Immature natural killer cell (primary cell): ENCODE data around the gene TWSG1. TPM values are rescaled to one million over a fixed set of nuclear protein-coding genes. Genes with fewer than 3 reads are reported as not detected.
"Not testable (repeated sequence)": the region's sequence is repeated elsewhere in the genome, so short reads cannot be mapped to it uniquely, and the experiment has no call there.

Experiments
- DNase-seq, 3 donors: peaks; one replicate each; pipeline ENCODE4 v3.0.0; 2022; ENCODE audit warnings: mixed read lengths in 1 of 3
- H3K27ac Mint-ChIP-seq, 6 donors: one replicate each; pipeline ENCODE4 v1.8.0; 2020; ENCODE audit warnings: mixed read lengths in 6 of 6, mild to moderate bottlenecking in 5 of 6, inconsistent platforms in 4 of 6, moderate library complexity in 3 of 6
- H3K27me3 Mint-ChIP-seq, 3 donors: one replicate each; pipeline ENCODE4 v1.8.0; 2020 to 2021; ENCODE audit warnings: low read depth in 3 of 3, mild to moderate bottlenecking in 3 of 3, mixed read lengths in 3 of 3, moderate library complexity in 3 of 3, inconsistent platforms in 1 of 3
- H3K36me3 Mint-ChIP-seq, 3 donors: one replicate each; pipeline ENCODE4 v1.8.0; 2020; ENCODE audit warnings: mixed read lengths in 3 of 3, inconsistent platforms in 2 of 3, mild to moderate bottlenecking in 2 of 3
- H3K4me1 Mint-ChIP-seq, 2 donors: one replicate each; pipeline ENCODE4 v1.8.0; 2020; ENCODE audit warnings: inconsistent platforms in 2 of 2, mild to moderate bottlenecking in 2 of 2, mixed read lengths in 2 of 2, moderate library complexity in 1 of 2
- H3K4me3 Mint-ChIP-seq, 5 donors: one replicate each; pipeline ENCODE4 v1.8.0; 2020; ENCODE audit warnings: mild to moderate bottlenecking in 5 of 5, mixed read lengths in 5 of 5, inconsistent platforms in 3 of 5, moderate library complexity in 3 of 5
- H3K9me3 Mint-ChIP-seq, 6 donors: one replicate each; pipeline ENCODE4 v1.8.0; 2020; ENCODE audit warnings: mild to moderate bottlenecking in 6 of 6, mixed read lengths in 6 of 6, inconsistent platforms in 4 of 6, moderate library complexity in 3 of 6
- polyA plus RNA-seq, 3 donors: library from polyadenylated mRNA; unstranded; fragments of 300-500 nt; fragmentation: Illumina TruSeq; gene quantifications; one replicate each; pipeline ENCODE4 v1.2.3, GENCODE V29; 2021

The TWSG1 gene
- polyA plus RNA-seq, 3 donors from 2014 or later = 5.1 to 5.3 (median 5.3) TPM

GRCh38 chr18:9447334-9447733 lies 112.8 kb downstream of the TWSG1 start:
- DNase-seq = no peak
- Mint-ChIP-seq H3K4me3 (no peak overlapping the region), H3K27ac (no peak overlapping the region), H3K27me3 (peaks cover 3 to 8% (median 4%) of the 10 kb centered on the region in 3 donors), H3K4me1 (no peaks in the 10 kb centered on the region), H3K36me3 (no peaks in the 10 kb centered on the region), H3K9me3 (peaks cover 0 to 5% (median 0%) of the 10 kb centered on the region in 6 donors)

DNA sequence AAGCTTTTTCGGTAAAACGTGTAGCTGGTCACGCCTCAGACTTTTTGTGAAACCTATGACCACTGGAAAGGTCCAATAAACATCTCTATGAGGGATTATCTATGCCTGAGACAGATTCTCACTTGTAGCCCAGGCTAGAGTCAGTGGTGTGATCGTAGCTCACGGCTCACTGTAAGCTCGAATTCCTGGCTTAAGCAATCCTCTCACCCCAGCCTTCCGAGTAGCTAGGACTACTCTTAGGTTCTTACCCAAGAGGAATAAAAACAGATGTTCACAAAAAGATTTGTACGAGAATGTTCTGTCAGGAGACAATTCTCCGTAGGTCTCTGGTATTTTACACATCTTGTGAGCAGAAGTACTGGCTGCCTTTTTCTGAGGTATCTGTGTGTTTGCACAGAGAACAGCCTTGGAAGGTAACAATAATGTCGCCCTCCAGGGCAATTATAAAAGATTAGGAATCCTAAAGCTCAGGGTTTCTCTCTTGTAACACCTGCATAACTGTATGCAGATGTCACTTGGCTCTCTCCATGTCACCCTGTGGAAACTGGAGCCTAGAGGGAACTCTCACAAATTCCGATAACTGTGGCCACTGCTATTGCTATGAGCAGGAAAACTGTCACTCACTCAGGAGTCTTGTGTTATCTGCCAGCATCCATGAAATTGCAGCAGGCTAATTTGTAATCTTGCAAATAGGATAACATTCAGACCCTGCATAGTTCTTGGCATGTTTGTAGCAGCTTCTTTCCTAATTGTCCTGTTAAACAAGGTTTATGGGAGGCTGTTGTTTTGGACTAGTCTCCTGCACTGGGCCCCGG lies 115.2 kb downstream of the TWSG1 start:
- no peak for DNase-seq
- peaks cover 3 to 11% (median 4%) of the 10 kb centered on the region in 3 donors for H3K27me3 Mint-ChIP-seq
- H3K4me3 Mint-ChIP-seq = no peak overlapping the region
- H3K4me1 Mint-ChIP-seq = no peaks in the 10 kb centered on the region
- peaks cover 0 to 5% (median 0%) of the 10 kb centered on the region in 6 donors for H3K9me3 Mint-ChIP-seq
- no peak overlapping the region for H3K27ac Mint-ChIP-seq
- H3K36me3 Mint-ChIP-seq = no peaks in the 10 kb centered on the region

GRCh38 chr18:9450920-9451319 lies 116.3 kb downstream of the TWSG1 start:
- not testable (repeated sequence) for H3K36me3 Mint-ChIP-seq, H3K9me3 Mint-ChIP-seq, H3K27ac Mint-ChIP-seq, H3K4me1 Mint-ChIP-seq, H3K4me3 Mint-ChIP-seq, DNase-seq
- H3K27me3 Mint-ChIP-seq = peaks cover 3 to 13% (median 4%) of the 10 kb centered on the region in 3 donors

Other genes starting within 250 kb of the TWSG1 start
- 100 to 1,000 TPM in 2 of 3 donors, 10 to 100 TPM in 1; 88.7 to 155 (median 115) TPM for gene NDUFV2, start 232.1 kb upstream of the TWSG1 start, polyA plus RNA-seq
- gene ANKRD12, start 198.0 kb upstream of the TWSG1 start, polyA plus RNA-seq = 10 to 100 TPM in 2 of 3 donors, 1 to 10 TPM in 1; 8.8 to 69.7 (median 35.7) TPM
- gene RALBP1, start 140.7 kb downstream of the TWSG1 start, polyA plus RNA-seq = 10 to 100 TPM; 47.8 to 71.2 (median 50.1) TPM